Trophoblast cell (in vitro differentiated cells and primary cell): Measurements from ENCODE around the gene SLC12A4.

Experiments used
- DNase-seq, 2 donors: peaks; one replicate each; pipeline ENCODE4 v3.0.0-alpha.2; 2016
- H2AFZ ChIP-seq: 2 replicates; pipeline ENCODE4 v1.6.1; 2013; ENCODE audit warnings: low read length, moderate library complexity, mild to moderate bottlenecking; ENCODE audit not compliant: insufficient read depth, poor library complexity
- H2AK5ac ChIP-seq: 2 replicates; pipeline ENCODE4 v1.6.1; 2013; ENCODE audit warnings: mild to moderate bottlenecking, low read length
- H2BK120ac ChIP-seq: 2 replicates; pipeline ENCODE4 v1.6.1; 2013; ENCODE audit warnings: low read length, mild to moderate bottlenecking, moderate library complexity; ENCODE audit not compliant: insufficient read depth, poor library complexity
- H2BK12ac ChIP-seq: 2 replicates; pipeline ENCODE4 v1.6.1; 2013; ENCODE audit warnings: mild to moderate bottlenecking, low read length, moderate library complexity
- H2BK5ac ChIP-seq: 2 replicates; pipeline ENCODE4 v1.6.1; 2013; ENCODE audit warnings: low read length, low read depth, moderate library complexity, mild to moderate bottlenecking; ENCODE audit not compliant: poor library complexity
- H3K14ac ChIP-seq: 2 replicates; pipeline ENCODE4 v1.6.1; 2013; ENCODE audit warnings: mild to moderate bottlenecking, low read length
- H3K18ac ChIP-seq: 2 replicates; pipeline ENCODE4 v1.6.1; 2013; ENCODE audit warnings: mild to moderate bottlenecking, low read length
- H3K23ac ChIP-seq: 2 replicates; pipeline ENCODE4 v1.6.1; 2013; ENCODE audit warnings: low read length
- H3K27ac ChIP-seq: 2 replicates; pipeline ENCODE4 v1.5.1; 2013; ENCODE audit warnings: low read depth, mild to moderate bottlenecking, inconsistent platforms, low read length, moderate library complexity
- H3K27me3 ChIP-seq: 2 replicates; pipeline ENCODE4 v1.6.1; 2013; ENCODE audit warnings: inconsistent platforms, mild to moderate bottlenecking, low read length, moderate library complexity; ENCODE audit not compliant: insufficient read depth
- H3K36me3 ChIP-seq, 2 experiments: 1 replicate in 1 of 2; 2 replicates in 1 of 2; pipeline ENCODE4 v1.6.1; 2013; ENCODE audit warnings: low read length in 2 of 2, mild to moderate bottlenecking in 2 of 2, moderate library complexity in 1 of 2; ENCODE audit not compliant: insufficient read depth in 2 of 2, control insufficient read depth in 1 of 2
- H3K4ac ChIP-seq: 2 replicates; pipeline ENCODE4 v1.6.1; 2013; ENCODE audit warnings: low read depth, mild to moderate bottlenecking, low read length, moderate library complexity
- H3K4me1 ChIP-seq, 2 experiments: 1 replicate in 1 of 2; 2 replicates in 1 of 2; pipeline ENCODE4 v1.6.1; 2013; ENCODE audit warnings: low read length in 2 of 2, mild to moderate bottlenecking in 2 of 2, moderate library complexity in 1 of 2; ENCODE audit not compliant: insufficient read depth in 2 of 2, control insufficient read depth in 1 of 2
- H3K4me2 ChIP-seq: 2 replicates; pipeline ENCODE4 v1.6.1; 2013; ENCODE audit warnings: inconsistent platforms, mild to moderate bottlenecking, low read length, moderate library complexity
- H3K4me3 ChIP-seq: 2 replicates; pipeline ENCODE4 v1.5.1; 2013; ENCODE audit warnings: mild to moderate bottlenecking, low read depth, low read length, inconsistent platforms
- H3K79me1 ChIP-seq: one replicate; pipeline ENCODE4 v1.6.1; 2013; ENCODE audit warnings: low read length
- H3K79me2 ChIP-seq: 2 replicates; pipeline ENCODE4 v1.6.1; 2013; ENCODE audit warnings: low read length, mild to moderate bottlenecking; ENCODE audit not compliant: control insufficient read depth, insufficient read depth, poor library complexity
- H3K9ac ChIP-seq: 2 replicates; pipeline ENCODE4 v1.6.1; 2013; ENCODE audit warnings: mild to moderate bottlenecking, low read length
- H3K9me3 ChIP-seq: 2 replicates; pipeline ENCODE4 v1.6.1; 2013; ENCODE audit warnings: low read depth, mild to moderate bottlenecking, control low read depth, inconsistent platforms, low read length; ENCODE audit not compliant: insufficient read depth
- H4K12ac ChIP-seq: 2 replicates; pipeline ENCODE4 v1.6.1; 2013; ENCODE audit warnings: low read depth, mild to moderate bottlenecking, low read length, moderate library complexity
- H4K8ac ChIP-seq: 2 replicates; pipeline ENCODE4 v1.6.1; 2013; ENCODE audit warnings: low read depth, mild to moderate bottlenecking, low read length, moderate library complexity
- H4K91ac ChIP-seq: one replicate; pipeline ENCODE4 v1.6.1; 2013; ENCODE audit warnings: low read depth, mild to moderate bottlenecking, low read length, moderate library complexity
- WGBS: extraction: QIAGEN DNeasy Blood & Tissue Kit; methylation state at CpG from one replicate; pipeline ENCODE4 v1.1.7; 2013; ENCODE audit warnings: missing lambda C conversion rate; ENCODE audit not compliant: insufficient read length, insufficient coverage; ENCODE audit errors: extremely low coverage; 5-methylcytosine and 5-hydroxymethylcytosine counted together

SLC12A4 gene

DNA sequence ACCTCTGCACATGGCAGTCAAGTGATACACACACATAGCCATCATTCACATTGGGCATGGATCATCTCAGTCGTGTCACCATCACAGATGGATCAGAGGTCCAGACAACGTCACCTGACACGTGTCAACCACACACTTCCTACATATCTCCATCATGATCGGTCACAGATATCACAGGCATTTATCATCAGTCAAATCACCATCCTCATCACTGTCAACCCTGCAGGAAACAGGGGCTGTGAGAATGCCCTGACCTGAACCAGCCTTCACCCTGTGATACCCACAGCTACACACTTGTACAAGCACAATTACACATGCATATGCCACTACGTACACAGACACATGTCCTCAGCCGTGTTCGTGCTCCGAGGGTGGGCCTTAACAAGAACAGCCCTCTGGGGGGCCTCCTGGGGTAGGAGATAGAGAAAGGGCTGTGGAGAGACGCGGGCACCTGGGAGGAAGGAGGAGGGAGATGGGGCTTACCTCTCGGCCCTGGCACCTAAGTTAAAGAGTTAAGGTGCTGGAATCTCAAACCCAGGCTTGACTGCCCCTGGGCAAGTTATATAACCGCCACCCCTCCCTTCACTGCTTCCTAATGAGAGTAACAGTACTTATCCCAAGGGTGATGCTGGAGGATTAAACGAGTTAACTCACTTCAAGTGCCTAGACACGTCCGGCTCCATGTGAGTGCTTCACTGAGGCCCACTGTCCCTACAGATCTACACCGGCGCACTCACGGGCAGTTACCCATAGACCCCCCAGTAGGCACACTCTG lies 1.1 kb downstream of the SLC12A4 start:
- Histone ChIP-seq H3K9me3 (no peaks in the 10 kb centered on the region), H3K4me3 (peak overlapping the region; percentile 85), H2BK120ac (peak overlapping the region; percentile 89), H3K23ac (no peak overlapping the region), H3K36me3 (peaks cover 23 to 32% of the 10 kb centered on the region in 2 experiments), H4K8ac (peak overlapping the region; percentile 92), H2AK5ac (peak overlapping the region; percentile 75), H2BK5ac (peak overlapping the region; percentile 70), H4K91ac (peak overlapping the region; percentile 98), H3K27ac (peak overlapping the region; percentile 91), H3K4me1 (peaks cover 28 to 29% of the 10 kb centered on the region in 2 experiments), H3K18ac (peak overlapping the region; percentile 92), H3K79me2 (peaks cover 29% of the 10 kb centered on the region), H3K4me2 (peak overlapping the region; percentile 64), H3K27me3 (no peaks in the 10 kb centered on the region), H2BK12ac (peak overlapping the region; percentile 3), H3K14ac (peak overlapping the region; percentile 93), H4K12ac (peak overlapping the region; percentile 14), H3K9ac (peak overlapping the region; percentile 81), H2AFZ (no peak overlapping the region), H3K79me1 (peaks cover 30% of the 10 kb centered on the region), H3K4ac (peak overlapping the region; percentile 84)
- no CpG with 5 or more reads among the region's 18 CpGs for WGBS
- DNase-seq: peak; percentile 16 to 48

DNA sequence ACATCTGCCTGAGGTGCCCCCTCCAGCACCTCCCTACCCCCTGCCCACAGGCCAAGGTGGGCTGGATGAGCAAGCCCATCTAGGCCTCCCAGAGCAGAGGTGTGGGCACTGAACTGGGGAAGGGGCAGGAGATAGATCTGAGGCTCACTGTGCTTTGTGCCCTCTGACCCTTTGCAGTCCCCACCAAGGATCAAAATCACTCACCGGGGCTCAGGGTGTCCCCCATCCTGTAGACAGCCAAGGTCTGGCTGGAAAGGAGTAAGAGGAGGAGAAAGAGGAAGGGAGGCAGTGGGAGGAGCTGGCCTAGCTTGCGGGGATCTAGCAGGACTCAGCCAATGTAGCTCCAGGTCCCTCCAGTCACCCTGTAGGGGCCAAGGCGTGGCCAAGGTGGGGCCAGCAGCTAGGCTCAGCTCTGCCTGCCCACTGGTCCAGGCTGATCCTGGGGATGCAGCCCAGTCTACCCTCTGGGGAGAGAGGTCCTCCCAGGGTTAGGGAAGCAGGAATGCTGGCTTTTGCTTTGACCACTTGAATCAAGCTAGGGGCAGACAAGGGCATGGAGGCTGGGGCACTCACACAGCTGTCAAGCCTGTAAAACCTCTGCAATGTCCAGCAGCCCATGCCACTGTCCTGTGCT lies 1.8 kb downstream of the SLC12A4 start:
- Histone ChIP-seq H2BK120ac (peak overlapping the region; percentile 87), H3K14ac (peak overlapping the region; percentile 92), H3K4me2 (peak overlapping the region; percentile 64), H3K27ac (peak overlapping the region; percentile 91), H2AK5ac (peak overlapping the region; percentile 93), H3K18ac (peak overlapping the region; percentile 92), H4K8ac (peak overlapping the region; percentile 93), H3K23ac (no peak overlapping the region), H3K4ac (peak overlapping the region; percentile 84), H2BK5ac (peak overlapping the region; percentile 91), H3K36me3 (peaks cover 30 to 39% of the 10 kb centered on the region in 2 experiments), H3K9ac (peak overlapping the region; percentile 0), H3K4me3 (peak overlapping the region; percentile 85), H3K79me2 (peaks cover 29% of the 10 kb centered on the region), H3K79me1 (peaks cover 30% of the 10 kb centered on the region), H4K12ac (peak overlapping the region; percentile 85), H3K9me3 (no peaks in the 10 kb centered on the region), H4K91ac (peak overlapping the region; percentile 95), H3K4me1 (peaks cover 28 to 29% of the 10 kb centered on the region in 2 experiments), H3K27me3 (no peaks in the 10 kb centered on the region), H2BK12ac (peak overlapping the region; percentile 8), H2AFZ (peak overlapping the region; percentile 28)
- peak; percentile 33 to 47 for DNase-seq
- WGBS: no CpG with 5 or more reads among the region's 3 CpGs

GRCh38 chr16:67965668-67966548 lies 2.5 kb downstream of the SLC12A4 start:
- Histone ChIP-seq H3K4me3 (no peak overlapping the region), H3K27ac (peak overlapping the region; percentile 91), H3K27me3 (no peaks in the 10 kb centered on the region), H3K4me1 (peaks cover 28 to 29% of the 10 kb centered on the region in 2 experiments), H2BK120ac (peak overlapping the region; percentile 87), H4K91ac (peak overlapping the region; percentile 95), H3K14ac (peak overlapping the region; percentile 92), H3K4me2 (peak overlapping the region; percentile 64), H3K79me2 (peaks cover 29% of the 10 kb centered on the region), H3K4ac (peak overlapping the region; percentile 90), H3K23ac (no peak overlapping the region), H3K36me3 (peaks cover 36 to 47% of the 10 kb centered on the region in 2 experiments), H2BK12ac (peak overlapping the region; percentile 43), H4K8ac (peak overlapping the region; percentile 93), H2AFZ (peak overlapping the region; percentile 28), H4K12ac (peak overlapping the region; percentile 85), H3K18ac (peak overlapping the region; percentile 92), H3K9ac (peak overlapping the region; percentile 24), H3K9me3 (no peaks in the 10 kb centered on the region), H2BK5ac (peak overlapping the region; percentile 91), H3K79me1 (peaks cover 30% of the 10 kb centered on the region), H2AK5ac (peak overlapping the region; percentile 93)
- whole genome bisulfite sequencing: no CpG with 5 or more reads among the region's 11 CpGs
- peak; percentile 58 to 67 for DNase-seq
